ENCODE measurements around the gene SEMA3A. TPM values are rescaled to one million over a fixed set of nuclear protein-coding genes. Genes with fewer than 3 reads are reported as not detected.
"Not testable (repeated sequence)": the region's sequence is repeated elsewhere in the genome, so short reads cannot be mapped to it uniquely, and the experiment has no call there.

SEMA3A gene
- total RNA-seq, 1 donor from 2014 or later = 77.1 TPM

DNA sequence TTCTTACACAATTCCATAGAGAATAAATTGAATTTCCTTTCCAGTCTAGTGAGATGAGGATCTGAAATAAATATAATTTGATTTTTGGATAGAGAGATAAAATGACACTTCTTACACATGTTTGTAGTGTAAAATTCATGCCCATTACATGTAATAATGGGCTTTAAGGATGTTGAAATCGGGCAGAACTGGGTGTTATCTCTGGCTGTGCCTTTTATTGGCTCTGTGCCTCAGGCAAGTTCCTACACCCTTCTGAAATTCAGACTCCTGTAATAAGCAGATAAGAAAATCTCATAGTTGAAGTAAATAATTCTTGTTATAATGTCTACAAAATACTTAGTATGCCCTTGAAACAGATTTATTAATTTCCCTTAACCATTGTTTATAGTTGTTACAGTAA is 125.6 kb downstream of the SEMA3A start:
- Mint-ChIP-seq H3K27me3 (no peaks in the 10 kb centered on the region), H3K4me3 (no peak overlapping the region), H3K36me3 (peaks cover 6% of the 10 kb centered on the region), H3K9me3 (no peaks in the 10 kb centered on the region), H3K27ac (no peak overlapping the region), H3K4me1 (ENCODE audit: unreplicated experiment) (peaks cover 3% of the 10 kb centered on the region)
- TF ChIP-seq, protein P1, sequence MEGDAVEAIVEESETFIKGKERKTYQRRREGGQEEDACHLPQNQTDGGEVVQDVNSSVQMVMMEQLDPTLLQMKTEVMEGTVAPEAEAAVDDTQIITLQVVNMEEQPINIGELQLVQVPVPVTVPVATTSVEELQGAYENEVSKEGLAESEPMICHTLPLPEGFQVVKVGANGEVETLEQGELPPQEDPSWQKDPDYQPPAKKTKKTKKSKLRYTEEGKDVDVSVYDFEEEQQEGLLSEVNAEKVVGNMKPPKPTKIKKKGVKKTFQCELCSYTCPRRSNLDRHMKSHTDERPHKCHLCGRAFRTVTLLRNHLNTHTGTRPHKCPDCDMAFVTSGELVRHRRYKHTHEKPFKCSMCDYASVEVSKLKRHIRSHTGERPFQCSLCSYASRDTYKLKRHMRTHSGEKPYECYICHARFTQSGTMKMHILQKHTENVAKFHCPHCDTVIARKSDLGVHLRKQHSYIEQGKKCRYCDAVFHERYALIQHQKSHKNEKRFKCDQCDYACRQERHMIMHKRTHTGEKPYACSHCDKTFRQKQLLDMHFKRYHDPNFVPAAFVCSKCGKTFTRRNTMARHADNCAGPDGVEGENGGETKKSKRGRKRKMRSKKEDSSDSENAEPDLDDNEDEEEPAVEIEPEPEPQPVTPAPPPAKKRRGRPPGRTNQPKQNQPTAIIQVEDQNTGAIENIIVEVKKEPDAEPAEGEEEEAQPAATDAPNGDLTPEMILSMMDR (conservative IDR thresholded peaks at IDR 0.05) = no peak
- DNase-seq (ENCODE audit: extremely low spot score, unreplicated experiment) = no peak

DNA sequence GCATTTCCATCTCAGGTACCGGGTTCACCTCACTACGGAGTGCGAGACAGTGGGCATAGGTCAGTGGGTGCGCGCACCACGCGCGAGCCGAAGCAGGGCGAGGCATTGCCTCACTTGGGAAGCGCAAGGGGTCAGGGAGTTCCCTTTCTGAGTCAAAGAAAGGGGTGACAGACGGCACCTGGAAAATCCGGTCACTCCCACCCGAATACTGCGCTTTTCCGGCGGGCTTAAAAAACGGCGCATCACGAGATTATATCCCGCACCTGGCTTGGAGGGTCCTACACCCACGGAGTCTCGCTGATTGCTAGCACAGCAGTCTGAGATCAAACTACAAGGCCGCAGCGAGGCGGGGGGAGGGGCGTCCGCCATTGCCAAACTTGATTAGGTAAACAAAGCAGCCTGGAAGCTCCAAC is 132.1 kb downstream of the SEMA3A start:
- H3K4me3 Mint-ChIP-seq; H3K36me3 Mint-ChIP-seq; DNase-seq (ENCODE audit: extremely low spot score, unreplicated experiment); H3K27ac Mint-ChIP-seq; H3K9me3 Mint-ChIP-seq; H3K4me1 Mint-ChIP-seq (ENCODE audit: unreplicated experiment); H3K27me3 Mint-ChIP-seq: not testable (repeated sequence)

DNA sequence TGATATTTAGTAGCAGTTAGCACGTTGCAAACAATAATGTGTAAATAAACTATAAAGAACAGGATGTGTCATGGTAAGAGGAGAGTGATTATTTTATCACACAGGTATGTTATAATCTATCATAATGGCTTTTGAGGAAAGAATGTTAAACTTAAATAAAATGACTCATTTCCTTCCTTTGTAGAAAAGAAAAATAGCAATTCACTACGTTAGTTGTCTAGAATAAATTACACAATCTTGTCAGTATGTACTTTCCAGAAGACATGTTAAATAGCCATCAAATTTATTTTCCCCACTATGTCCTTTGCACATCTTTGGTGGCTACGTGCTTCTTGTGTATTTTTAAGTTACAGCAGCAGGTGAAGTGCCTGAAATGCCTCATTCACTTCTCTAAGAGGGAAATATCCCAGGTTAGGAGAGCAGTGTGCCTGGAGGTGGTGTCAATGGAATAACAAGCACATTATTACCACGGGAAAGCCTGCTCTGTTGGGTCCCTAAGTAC is 133.8 kb downstream of the SEMA3A start:
- TF ChIP-seq, protein P1 (conservative IDR thresholded peaks at IDR 0.05) = no peak
- H3K36me3 Mint-ChIP-seq = peaks cover 10% of the 10 kb centered on the region
- no peaks in the 10 kb centered on the region for H3K9me3 Mint-ChIP-seq
- peaks cover 5% of the 10 kb centered on the region for H3K4me1 Mint-ChIP-seq (ENCODE audit: unreplicated experiment)
- H3K27ac Mint-ChIP-seq = peak overlapping the region; percentile 44
- no peaks in the 10 kb centered on the region for H3K27me3 Mint-ChIP-seq
- DNase-seq (ENCODE audit: extremely low spot score, unreplicated experiment) = no peak
- no peak overlapping the region for H3K4me3 Mint-ChIP-seq

DNA sequence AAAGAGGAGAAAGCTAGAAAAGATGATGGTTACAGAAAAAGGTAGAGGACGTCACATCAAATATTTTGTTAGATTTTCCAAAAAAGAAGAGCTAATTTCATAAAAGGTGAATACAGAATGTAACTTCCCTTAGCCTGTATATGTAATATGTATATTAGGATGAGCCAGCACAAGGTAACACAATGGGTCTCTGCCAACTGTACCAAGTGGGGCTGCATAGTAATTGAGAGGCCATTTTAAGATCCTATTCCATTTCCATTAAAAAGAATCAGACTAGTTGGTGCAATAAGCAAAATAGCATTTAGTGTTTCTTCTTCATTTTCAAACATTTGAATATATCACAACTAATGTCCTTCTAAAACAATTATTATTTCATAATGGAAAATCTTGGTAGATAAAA is 134.6 kb downstream of the SEMA3A start:
- Mint-ChIP-seq H3K27me3 (no peaks in the 10 kb centered on the region), H3K27ac (no peak overlapping the region), H3K4me3 (no peak overlapping the region), H3K4me1 (ENCODE audit: unreplicated experiment) (peaks cover 5% of the 10 kb centered on the region), H3K9me3 (no peaks in the 10 kb centered on the region), H3K36me3 (peaks cover 14% of the 10 kb centered on the region)
- no peak for DNase-seq (ENCODE audit: extremely low spot score, unreplicated experiment)
- TF ChIP-seq, protein P1 (conservative IDR thresholded peaks at IDR 0.05) = no peak

DNA sequence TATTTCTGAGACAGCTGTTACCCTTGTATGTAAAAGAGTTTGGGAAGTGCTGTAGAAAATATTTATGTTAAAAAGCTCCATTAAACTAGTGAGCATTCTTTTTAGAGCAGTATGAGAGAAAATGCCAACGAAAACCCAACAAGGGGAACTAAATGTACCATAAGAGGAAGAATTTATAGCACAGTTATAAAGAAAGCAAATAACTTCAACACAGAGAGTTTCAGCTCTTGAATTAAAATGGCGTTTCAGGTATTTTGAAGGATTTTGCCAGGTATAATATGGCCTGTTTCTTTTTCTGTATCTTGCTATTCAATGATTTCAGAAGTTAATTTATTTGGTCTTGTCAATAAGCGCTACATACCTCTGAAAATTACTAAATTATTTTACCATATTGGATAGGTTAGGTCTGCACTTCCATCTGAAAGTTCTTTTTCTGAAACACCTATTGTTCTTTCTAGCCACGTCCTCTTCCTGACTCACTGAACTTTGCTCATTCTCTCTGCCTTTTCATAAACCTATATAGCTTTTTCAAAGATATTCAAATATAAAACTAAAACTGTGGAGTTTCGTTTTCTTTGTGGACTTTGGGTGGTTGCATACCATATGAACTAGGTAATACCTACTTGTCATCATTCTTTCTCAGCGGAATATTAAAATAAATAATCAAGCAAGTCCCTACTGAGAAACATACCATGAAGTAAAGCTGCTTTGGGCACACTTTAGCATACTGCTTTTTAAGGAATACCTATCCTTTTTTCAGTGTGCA is 136.1 kb downstream of the SEMA3A start:
- Mint-ChIP-seq H3K9me3 (no peaks in the 10 kb centered on the region), H3K4me1 (ENCODE audit: unreplicated experiment) (peaks cover 5% of the 10 kb centered on the region), H3K27ac (peak overlapping the region; percentile 90), H3K27me3 (no peaks in the 10 kb centered on the region), H3K36me3 (peaks cover 14% of the 10 kb centered on the region), H3K4me3 (no peak overlapping the region)
- DNase-seq (ENCODE audit: extremely low spot score, unreplicated experiment) = no peak
- TF ChIP-seq, protein P1 (conservative IDR thresholded peaks at IDR 0.05) = no peak

DNA sequence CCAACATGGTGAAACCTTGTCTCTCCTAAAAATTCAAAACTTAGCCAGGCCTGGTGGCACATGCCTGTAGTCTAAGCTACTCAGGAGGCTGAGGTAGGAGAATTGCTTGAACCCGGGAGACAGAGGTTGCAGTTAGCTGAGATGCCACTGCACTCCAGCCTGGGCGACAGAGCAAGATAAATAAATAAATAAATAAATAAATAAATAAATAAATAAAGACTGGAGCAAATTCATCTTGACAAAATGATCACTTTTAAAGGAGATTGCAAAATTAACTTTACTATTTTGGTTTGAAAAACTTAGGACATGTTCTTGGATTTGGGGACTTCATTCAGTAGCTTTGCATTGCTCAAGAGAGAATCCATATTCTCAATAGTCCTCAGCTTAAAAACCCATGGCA is 137.0 kb downstream of the SEMA3A start:
- Mint-ChIP-seq H3K27me3 (no peaks in the 10 kb centered on the region), H3K4me1 (ENCODE audit: unreplicated experiment) (peaks cover 5% of the 10 kb centered on the region), H3K9me3 (no peaks in the 10 kb centered on the region), H3K36me3 (peaks cover 14% of the 10 kb centered on the region), H3K4me3 (no peak overlapping the region), H3K27ac (no peak overlapping the region)
- DNase-seq (ENCODE audit: extremely low spot score, unreplicated experiment) = no peak
- TF ChIP-seq, protein P1 (conservative IDR thresholded peaks at IDR 0.05) = no peak

All from type B pancreatic cell (in vitro differentiated cells).